ENCODE data around the gene LAMC2.
A peak's percentile ranks its signal among the peaks of the same experiment; 100 is the strongest.
"Not testable (repeated sequence)": the region's sequence is repeated elsewhere in the genome, so short reads cannot be mapped to it uniquely, and the experiment has no call there.

Gene LAMC2

DNA sequence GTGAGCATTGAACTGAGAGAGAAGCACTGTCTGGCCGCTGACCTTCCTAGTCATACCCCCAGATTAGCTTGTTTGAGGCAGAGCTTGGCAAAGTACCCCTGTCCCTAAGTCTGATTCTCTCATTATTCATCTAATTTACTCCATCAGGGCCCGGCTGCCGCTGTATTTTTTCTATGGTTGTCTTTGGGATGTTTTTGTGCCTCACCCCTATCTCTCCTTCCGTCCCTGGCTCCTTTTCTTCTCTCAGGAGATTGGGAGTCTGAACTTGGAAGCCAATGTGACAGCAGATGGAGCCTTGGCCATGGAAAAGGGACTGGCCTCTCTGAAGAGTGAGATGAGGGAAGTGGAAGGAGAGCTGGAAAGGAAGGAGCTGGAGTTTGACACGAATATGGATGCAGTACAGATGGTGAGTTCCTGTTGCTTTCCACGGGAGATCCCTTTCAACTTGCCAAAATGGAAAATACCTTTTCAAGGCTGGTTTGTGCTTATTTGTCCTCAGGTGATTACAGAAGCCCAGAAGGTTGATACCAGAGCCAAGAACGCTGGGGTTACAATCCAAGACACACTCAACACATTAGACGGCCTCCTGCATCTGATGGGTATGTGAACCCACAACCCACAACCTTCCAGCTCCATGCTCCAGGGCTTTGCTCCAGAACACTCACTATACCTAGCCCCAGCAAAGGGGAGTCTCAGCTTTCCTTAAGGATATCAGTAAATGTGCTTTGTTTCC lies 53.9 kb downstream of the LAMC2 start:
- DNase-seq, result no peak

DNA sequence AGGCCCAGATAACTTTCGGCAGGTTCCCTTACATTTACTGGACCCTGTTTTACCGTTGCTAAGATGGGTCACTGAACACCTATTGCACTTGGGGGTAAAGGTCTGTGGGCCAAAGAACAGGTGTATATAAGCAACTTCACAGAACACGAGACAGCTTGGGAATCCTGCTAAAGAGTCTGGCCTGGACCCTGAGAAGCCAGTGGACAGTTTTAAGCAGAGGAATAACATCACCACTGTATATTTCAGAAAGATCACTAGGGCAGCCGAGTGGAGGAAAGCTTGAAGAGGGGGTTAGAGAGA lies 54.4 kb downstream of the LAMC2 start:
- no peak for DNase-seq

DNA sequence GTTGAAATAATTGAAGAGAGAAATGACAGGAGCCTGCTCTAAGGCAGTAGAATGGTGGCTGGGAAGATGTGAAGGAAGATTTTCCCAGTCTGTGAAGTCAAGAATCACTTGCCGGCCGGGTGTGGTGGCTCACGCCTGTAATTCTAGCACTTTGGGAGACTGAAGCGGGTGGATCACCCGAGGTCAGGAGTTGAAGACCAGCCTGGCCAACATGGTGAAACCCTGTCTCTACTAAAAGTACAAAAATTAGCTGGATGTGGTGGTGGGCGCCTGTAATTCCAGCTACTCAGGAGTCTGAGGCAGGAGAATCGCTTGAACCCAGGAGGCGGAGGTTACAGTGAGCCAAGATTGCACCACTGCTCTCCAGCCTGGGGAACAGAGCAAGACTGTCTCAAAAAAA lies 54.8 kb downstream of the LAMC2 start:
- DNase-seq, result not testable (repeated sequence)

DNA sequence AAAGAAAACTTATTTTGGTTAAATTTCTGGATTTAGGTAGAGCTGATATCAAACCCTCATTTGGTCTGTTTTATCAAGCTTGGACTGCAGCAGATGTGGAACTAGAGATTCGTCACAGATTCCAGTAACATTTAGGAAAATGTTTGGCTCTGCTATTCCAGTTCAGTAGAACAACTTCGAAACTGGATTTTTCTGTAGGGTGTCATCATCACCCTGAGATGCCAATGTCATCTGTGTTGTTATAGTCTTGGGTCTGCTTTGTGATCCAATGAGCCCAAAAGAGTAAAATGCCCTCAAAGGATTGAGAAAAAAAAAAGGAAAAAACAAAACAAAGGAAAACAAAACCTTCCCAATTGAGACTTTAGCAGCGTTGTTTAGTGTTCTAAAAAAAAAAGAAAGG lies 55.4 kb downstream of the LAMC2 start:
- DNase-seq, result no peak

GRCh38 chr1:183242556-183242955 lies 56.5 kb downstream of the LAMC2 start:
- DNase-seq, result no peak

- peak; percentile 63 to 86 for DNase-seq
Measured at GRCh38 chr1:183243161-183244050, 57.3 kb downstream of the LAMC2 start.

- peak; percentile 22 to 70 for DNase-seq
Measured at GRCh38 chr1:183244466-183244865, 58.4 kb downstream of the LAMC2 start.

GRCh38 chr1:183245357-183245756 lies 59.3 kb downstream of the LAMC2 start:
- no peak for DNase-seq

DNA sequence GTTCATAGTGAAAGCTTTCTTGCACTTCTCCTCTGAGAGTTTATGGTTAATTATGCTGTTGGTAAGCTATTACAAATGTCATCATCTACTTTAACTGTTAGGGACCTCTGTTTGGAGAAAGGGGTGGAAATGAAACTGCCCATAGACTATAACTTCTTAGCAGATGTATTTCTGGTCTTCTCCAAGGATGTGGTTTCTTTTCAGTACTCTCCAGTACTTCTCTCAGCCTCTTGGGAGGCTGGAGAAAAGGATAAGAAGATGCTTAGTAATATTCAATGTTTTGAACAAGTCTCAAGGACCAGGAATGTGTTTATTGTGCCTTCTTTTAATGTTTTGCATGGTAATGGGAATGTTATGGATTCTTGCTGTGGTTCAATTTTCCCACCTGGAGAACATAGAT lies 60.4 kb downstream of the LAMC2 start:
- DNase-seq, result no peak

GRCh38 chr1:183247066-183247465 lies 61.0 kb downstream of the LAMC2 start:
- DNase-seq, result no peak

GRCh38 chr1:183247484-183247883 lies 61.4 kb downstream of the LAMC2 start:
- no peak for DNase-seq

DNA sequence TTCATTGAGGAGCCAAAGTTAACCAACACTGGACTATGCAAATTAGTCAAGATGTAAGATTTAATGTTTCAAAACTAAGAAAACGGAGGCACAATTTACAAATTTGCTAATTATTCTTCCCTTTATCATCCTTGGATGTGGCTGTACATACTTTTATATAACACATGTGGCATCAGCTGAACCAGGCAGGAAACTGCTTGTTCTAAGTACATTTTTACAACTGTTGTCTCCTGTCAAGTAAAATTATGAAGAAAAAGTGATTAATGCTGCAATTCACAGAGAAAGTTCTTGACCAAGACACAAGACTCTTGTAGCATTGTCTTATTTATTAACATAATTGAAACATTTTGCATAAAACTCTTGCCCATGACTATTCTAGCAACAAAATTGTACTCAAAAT lies 61.9 kb downstream of the LAMC2 start:
- DNase-seq, result no peak

DNA sequence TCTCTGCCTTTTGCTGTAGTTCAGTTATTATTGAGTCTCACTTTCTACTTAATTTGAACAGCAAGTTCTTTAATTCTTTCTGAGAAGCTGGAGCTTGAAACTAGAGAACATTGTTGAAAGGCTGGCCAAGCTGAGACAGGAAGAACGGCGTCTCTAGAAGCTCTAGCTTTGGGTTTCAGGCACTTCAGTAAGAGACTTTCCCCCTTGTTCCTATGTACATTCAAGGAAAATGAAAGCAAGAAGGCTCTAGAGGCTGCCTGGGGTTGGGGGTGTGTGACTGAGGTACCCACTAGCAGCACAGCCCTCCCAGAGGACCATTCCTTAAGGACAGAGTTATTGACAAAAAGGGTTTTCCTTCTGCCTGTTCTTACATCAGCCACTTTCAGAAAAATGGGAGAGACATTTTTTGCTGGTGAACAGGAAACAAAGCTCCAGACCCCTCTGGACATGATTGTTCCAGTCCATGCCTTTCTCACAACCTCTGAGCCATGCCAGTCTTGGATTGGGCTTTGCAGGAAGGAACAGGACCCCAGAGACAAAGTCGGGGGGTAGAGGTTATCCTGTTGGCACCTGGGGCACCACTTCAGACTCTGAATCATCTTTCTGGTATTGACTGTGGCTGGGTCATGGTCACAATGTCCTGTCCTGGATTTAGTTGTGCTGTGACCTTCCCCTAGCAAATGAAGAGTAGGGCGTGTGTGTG lies 63.1 kb downstream of the LAMC2 start:
- no peak for DNase-seq

DNA sequence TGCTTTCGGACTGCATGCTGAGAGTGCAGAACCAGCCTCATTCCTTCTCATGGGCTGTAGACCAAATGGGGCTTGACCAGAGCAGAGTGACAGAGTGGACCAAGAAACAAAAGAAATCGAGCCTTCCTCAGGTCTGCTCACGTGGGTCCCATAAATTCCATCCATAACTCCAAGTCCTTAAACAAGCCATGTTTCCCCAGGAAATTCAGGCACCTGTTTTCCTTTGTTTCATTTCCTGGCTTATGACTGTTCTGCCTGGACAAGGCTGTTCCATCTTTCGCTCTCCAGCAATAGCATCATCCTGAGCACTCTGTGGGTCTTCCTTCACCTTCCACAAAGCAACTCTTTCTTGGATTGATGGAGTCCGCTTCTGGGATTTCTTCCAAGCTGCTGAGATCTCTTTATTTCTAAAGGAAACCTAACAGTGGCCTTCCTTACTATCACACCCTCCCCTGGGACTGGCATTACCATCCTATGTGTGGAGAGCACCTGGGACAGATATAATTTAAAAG lies 63.9 kb downstream of the LAMC2 start:
- no peak for DNase-seq

DNA sequence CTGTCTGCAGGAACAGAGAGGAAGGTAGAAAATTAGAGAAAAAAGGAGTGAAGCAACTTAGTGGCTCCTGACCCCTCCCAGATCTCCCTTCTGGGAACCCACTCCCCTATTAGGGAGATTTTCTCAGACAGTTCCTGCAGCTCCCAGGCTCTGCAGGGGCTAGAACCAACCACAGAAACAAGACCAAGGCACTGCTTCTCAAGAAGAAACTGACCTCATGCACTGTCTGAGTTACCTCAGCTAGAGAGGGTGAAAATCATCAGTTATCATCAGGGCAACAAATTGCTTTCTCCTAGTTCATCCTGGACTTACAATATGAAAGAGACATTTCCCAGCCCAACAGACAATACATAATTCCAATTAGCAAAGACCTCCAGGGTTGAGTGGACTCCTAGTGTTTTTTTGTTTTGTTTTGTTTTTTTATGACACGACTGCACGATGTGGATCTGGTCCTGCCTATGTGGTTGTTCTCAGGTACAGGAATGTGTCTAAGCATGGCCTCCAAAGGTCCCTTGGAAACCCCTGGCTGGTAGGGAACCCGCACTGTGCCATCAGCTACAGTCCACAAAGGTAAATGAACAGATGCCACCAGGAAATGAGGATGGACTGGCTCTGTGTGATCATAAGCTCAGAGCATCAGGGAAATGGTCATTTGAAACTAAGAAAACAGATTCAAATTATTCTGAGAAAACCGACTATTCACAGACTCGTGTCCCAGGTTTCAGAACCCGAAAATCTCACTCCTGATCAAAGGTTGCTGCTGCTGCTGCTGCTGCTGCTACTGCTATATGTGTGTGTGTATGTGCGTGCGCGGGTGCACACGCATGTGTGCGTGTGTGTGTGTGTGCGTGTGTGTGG lies 65.3 kb downstream of the LAMC2 start:
- DNase-seq, result no peak

- no peak for DNase-seq
Measured at GRCh38 chr1:183251959-183252450, 65.9 kb downstream of the LAMC2 start.

DNA sequence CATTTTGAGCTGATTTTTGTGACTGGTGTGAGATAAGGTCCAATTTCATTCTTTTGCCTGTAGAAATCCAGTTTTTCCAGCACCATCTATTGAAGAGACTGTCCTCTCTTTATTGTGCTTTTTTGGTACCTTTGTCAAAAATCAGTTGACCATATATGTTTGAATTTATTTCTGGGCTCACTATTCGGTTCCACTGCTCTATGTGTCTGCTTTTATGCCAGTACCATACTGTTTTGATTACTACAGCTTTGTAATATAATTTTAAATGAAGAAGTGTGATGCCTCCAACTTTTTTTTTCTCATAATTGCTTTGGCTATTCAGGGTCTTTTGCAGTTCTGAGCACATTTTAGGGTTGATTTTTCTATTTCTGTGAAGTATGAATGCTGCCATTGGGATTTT lies 69.0 kb downstream of the LAMC2 start:
- DNase-seq, result no peak

DNA sequence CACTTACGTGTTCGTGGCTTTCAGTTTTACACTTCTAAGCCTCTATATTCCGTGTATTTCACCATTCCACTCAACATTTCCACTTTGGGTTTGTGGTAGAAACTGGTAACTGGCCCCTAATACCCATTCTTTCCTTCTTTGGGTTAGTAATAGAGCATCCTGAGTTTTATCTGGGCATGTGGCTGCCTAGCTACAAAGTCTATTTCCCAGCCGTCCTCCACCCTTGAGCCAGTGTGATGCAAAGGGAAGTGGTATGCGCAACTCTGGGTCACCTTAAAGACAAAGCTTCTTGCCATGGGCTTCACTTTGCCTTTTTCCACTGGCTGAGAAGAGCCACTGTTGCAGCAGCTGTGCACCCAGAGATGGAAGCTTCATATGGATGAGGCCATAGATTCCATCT lies 73.9 kb downstream of the LAMC2 start:
- DNase-seq, result no peak

GRCh38 chr1:183262628-183263200 lies 76.7 kb downstream of the LAMC2 start:
- no peak for DNase-seq

DNA sequence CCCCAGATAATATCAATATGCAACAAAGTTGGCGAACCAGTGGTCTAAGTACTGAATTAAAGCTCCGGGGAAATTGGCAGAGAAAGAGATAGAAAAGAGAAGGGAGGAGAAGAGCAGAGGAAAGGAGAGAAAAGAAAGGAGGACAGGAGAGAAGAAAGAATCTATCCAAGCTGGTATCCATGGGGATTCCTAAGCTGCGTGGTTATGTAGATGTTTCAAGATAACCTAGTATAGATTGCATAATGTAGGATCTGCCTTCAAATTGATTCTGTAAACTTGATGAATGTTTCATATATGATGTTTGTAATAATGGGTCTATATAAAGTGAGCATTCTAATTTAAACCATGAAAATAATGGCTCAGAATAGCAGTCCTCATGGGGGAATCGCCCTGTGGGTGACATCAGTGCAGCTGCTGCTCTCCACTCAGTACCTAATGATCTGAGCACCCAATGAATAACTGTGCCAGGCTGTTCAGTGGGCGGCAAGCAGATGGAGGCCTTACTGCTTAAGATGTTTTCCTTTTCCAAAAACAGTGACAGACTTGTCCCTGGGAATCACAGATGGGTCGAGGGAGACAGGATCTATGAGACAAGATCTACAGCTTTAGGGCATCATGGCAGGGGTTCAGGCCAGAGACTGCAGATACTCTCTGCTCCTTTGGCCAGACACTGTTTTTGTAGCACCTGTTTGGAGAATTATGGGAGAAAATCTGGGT lies 78.0 kb downstream of the LAMC2 start:
- no peak for DNase-seq

All from inflammatory macrophage treated with lipopolysaccharide for 1 hour (primary cell).